Measurements from ENCODE around the gene UROD. TPM values are rescaled to one million over a fixed set of nuclear protein-coding genes. Genes with fewer than 3 reads are reported as not detected.

Gene UROD
- total and polyA plus RNA-seq, 4 donors = 78.5 to 717 (median 102) TPM

DNA sequence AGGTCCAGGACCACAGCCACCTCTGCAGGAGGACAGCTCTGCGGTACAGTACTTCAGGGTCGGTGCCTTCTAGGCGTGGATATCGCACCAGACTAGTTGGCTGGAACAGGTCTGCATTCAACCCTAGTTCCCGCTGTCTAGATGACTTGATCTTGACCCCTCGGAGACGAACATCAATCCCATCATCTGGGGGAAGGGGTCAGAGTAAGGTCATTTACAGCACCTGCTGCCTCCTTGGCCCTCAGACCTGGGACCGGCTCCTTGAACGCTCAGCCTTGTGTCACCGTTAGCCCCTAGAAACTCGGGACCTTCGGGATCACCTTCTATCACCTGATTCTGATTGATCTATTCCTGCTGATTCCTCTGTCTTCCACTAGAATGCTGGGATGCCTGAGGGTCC is 3.5 kb upstream of the UROD start:
- DNase-seq (ENCODE audit: low spot score) = no peak
- peaks cover 29 to 58% (median 50%) of the 10 kb centered on the region in 4 donors for H3K36me3 ChIP-seq (ENCODE audit: control insufficient read depth in 4 of 4, insufficient read depth in 3 of 4, low read depth in 1 of 4, low read length in 3 of 4)
- TF ChIP-seq, protein P1, sequence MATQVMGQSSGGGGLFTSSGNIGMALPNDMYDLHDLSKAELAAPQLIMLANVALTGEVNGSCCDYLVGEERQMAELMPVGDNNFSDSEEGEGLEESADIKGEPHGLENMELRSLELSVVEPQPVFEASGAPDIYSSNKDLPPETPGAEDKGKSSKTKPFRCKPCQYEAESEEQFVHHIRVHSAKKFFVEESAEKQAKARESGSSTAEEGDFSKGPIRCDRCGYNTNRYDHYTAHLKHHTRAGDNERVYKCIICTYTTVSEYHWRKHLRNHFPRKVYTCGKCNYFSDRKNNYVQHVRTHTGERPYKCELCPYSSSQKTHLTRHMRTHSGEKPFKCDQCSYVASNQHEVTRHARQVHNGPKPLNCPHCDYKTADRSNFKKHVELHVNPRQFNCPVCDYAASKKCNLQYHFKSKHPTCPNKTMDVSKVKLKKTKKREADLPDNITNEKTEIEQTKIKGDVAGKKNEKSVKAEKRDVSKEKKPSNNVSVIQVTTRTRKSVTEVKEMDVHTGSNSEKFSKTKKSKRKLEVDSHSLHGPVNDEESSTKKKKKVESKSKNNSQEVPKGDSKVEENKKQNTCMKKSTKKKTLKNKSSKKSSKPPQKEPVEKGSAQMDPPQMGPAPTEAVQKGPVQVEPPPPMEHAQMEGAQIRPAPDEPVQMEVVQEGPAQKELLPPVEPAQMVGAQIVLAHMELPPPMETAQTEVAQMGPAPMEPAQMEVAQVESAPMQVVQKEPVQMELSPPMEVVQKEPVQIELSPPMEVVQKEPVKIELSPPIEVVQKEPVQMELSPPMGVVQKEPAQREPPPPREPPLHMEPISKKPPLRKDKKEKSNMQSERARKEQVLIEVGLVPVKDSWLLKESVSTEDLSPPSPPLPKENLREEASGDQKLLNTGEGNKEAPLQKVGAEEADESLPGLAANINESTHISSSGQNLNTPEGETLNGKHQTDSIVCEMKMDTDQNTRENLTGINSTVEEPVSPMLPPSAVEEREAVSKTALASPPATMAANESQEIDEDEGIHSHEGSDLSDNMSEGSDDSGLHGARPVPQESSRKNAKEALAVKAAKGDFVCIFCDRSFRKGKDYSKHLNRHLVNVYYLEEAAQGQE (IDR thresholded peaks at IDR 0.05) = no peak
- TF ChIP-seq JUND (IDR thresholded peaks at IDR 0.05) (no peak), FOXA1 (IDR thresholded peaks at IDR 0.05) (no peak), EGR1 (IDR thresholded peaks at IDR 0.05; ENCODE audit: low read depth in 2 of 2) (no peak), GABPA (IDR thresholded peaks at IDR 0.05 in 1 of 2, conservative IDR thresholded peaks at IDR 0.05 in 1 of 2) (no peak), NR2F2 (IDR thresholded peaks at IDR 0.05) (no peak), SP1 (IDR thresholded peaks at IDR 0.05) (no peak), TAF1 (conservative IDR thresholded peaks at IDR 0.05) (no peak), HNF4G (IDR thresholded peaks at IDR 0.05) (no peak), RXRA (IDR thresholded peaks at IDR 0.05) (no peak), YY1 (IDR thresholded peaks at IDR 0.05) (no peak), RAD21 (IDR thresholded peaks at IDR 0.05) (no peak), HNF4A (conservative IDR thresholded peaks at IDR 0.05) (no peak)
- TF ChIP-seq, protein P2, sequence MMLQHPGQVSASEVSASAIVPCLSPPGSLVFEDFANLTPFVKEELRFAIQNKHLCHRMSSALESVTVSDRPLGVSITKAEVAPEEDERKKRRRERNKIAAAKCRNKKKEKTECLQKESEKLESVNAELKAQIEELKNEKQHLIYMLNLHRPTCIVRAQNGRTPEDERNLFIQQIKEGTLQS (IDR thresholded peaks at IDR 0.05) = no peak
- TF ChIP-seq, protein P3, sequence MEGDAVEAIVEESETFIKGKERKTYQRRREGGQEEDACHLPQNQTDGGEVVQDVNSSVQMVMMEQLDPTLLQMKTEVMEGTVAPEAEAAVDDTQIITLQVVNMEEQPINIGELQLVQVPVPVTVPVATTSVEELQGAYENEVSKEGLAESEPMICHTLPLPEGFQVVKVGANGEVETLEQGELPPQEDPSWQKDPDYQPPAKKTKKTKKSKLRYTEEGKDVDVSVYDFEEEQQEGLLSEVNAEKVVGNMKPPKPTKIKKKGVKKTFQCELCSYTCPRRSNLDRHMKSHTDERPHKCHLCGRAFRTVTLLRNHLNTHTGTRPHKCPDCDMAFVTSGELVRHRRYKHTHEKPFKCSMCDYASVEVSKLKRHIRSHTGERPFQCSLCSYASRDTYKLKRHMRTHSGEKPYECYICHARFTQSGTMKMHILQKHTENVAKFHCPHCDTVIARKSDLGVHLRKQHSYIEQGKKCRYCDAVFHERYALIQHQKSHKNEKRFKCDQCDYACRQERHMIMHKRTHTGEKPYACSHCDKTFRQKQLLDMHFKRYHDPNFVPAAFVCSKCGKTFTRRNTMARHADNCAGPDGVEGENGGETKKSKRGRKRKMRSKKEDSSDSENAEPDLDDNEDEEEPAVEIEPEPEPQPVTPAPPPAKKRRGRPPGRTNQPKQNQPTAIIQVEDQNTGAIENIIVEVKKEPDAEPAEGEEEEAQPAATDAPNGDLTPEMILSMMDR (IDR thresholded peaks at IDR 0.05; ENCODE audit: low read depth, low read length, missing input control) = no peak
- TF ChIP-seq, protein P4, sequence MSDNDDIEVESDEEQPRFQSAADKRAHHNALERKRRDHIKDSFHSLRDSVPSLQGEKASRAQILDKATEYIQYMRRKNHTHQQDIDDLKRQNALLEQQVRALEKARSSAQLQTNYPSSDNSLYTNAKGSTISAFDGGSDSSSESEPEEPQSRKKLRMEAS (IDR thresholded peaks at IDR 0.05) = no peak
- TF ChIP-seq, protein P5, sequence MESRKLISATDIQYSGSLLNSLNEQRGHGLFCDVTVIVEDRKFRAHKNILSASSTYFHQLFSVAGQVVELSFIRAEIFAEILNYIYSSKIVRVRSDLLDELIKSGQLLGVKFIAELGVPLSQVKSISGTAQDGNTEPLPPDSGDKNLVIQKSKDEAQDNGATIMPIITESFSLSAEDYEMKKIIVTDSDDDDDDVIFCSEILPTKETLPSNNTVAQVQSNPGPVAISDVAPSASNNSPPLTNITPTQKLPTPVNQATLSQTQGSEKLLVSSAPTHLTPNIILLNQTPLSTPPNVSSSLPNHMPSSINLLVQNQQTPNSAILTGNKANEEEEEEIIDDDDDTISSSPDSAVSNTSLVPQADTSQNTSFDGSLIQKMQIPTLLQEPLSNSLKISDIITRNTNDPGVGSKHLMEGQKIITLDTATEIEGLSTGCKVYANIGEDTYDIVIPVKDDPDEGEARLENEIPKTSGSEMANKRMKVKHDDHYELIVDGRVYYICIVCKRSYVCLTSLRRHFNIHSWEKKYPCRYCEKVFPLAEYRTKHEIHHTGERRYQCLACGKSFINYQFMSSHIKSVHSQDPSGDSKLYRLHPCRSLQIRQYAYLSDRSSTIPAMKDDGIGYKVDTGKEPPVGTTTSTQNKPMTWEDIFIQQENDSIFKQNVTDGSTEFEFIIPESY (IDR thresholded peaks at IDR 0.05) = no peak
- H3K27ac ChIP-seq (ENCODE audit: low read depth in 1 of 2, low read length in 2 of 2) = no peak overlapping the region
- H3K9me3 ChIP-seq (ENCODE audit: control insufficient read depth in 4 of 4, low read length in 3 of 4) = no peaks in the 10 kb centered on the region
- 95% methylated on average over 12 of the region's 12 CpGs for WGBS
- H3K4me3 ChIP-seq (ENCODE audit: low read depth in 1 of 3, low read length in 3 of 3) = no peak overlapping the region
- H3K4me1 ChIP-seq (ENCODE audit: control insufficient read depth in 4 of 4, insufficient read depth in 4 of 4, low read length in 3 of 4) = peaks cover 14 to 38% (median 31%) of the 10 kb centered on the region in 4 donors
- no peak overlapping the region for H3K9ac ChIP-seq (ENCODE audit: low read depth in 1 of 2, low read length in 2 of 2)
- no peaks in the 10 kb centered on the region for H3K27me3 ChIP-seq (ENCODE audit: control insufficient read depth in 4 of 4, insufficient read depth in 4 of 4, low read length in 3 of 4)

Data from liver (tissue), 9 donors.